ENCODE results near the gene APAF1. TPM values are rescaled to one million over a fixed set of nuclear protein-coding genes. Genes with fewer than 3 reads are reported as not detected.

APAF1 gene
- total RNA-seq = 16.8 and 24.6 TPM in 2 replicates

GRCh38 chr12:98644712-98645571 lies at the start of gene APAF1, which contains the start of gene IKBIP:
Gene APAF1, plus strand, starts transcription at chr12:98645290. Its CDS starts 3,070 bp downstream, at chr12:98648360.
Gene IKBIP, minus strand, starts transcription at chr12:98644788. Its CDS starts 87 bp downstream, at chr12:98644701.

Other genes with a start within 250 kb of the APAF1 start
- gene TMPO, start 129.7 kb upstream of the APAF1 start, total RNA-seq = 26.8 and 52.2 TPM in 2 replicates
- gene SLC25A3, start 51.6 kb upstream of the APAF1 start, total RNA-seq = 759 and 785 TPM in 2 replicates
- gene IKBIP, start 502 bp upstream of the APAF1 start, total RNA-seq = 36.3 and 80.1 TPM in 2 replicates

Data from pericardium fibroblast (primary cell).